Measurements from ENCODE around the gene INHBB.

The INHBB gene

GRCh38 chr2:120358734-120359465 is 13.0 kb downstream of the INHBB start:
- DNase-seq (ENCODE audit: low read depth): no peak

GRCh38 chr2:120360307-120360855 is 14.4 kb downstream of the INHBB start:
- no peak for DNase-seq (ENCODE audit: low read depth)

- no peak for DNase-seq (ENCODE audit: low read depth)
These were observed 17.0 kb downstream of the INHBB start for GRCh38 chr2:120362926-120363325.

GRCh38 chr2:120365236-120365793 is 19.4 kb downstream of the INHBB start:
- no peak for DNase-seq (ENCODE audit: low read depth)

- DNase-seq (ENCODE audit: low read depth): no peak
These were observed 20.8 kb downstream of the INHBB start for GRCh38 chr2:120366698-120367097.

GRCh38 chr2:120367221-120367620 is 21.3 kb downstream of the INHBB start:
- DNase-seq (ENCODE audit: low read depth): no peak

GRCh38 chr2:120367649-120368048 is 21.7 kb downstream of the INHBB start:
- DNase-seq (ENCODE audit: low read depth): peak; percentile 68

- DNase-seq (ENCODE audit: low read depth): no peak
These were observed 22.1 kb downstream of the INHBB start for GRCh38 chr2:120368086-120368485.

GRCh38 chr2:120369250-120369649 is 23.3 kb downstream of the INHBB start:
- no peak for DNase-seq (ENCODE audit: low read depth)

- DNase-seq (ENCODE audit: low read depth): no peak
These were observed 26.2 kb downstream of the INHBB start for GRCh38 chr2:120371969-120372625.

GRCh38 chr2:120372816-120373215 is 26.9 kb downstream of the INHBB start:
- no peak for DNase-seq (ENCODE audit: low read depth)

GRCh38 chr2:120373424-120373823 is 27.5 kb downstream of the INHBB start:
- DNase-seq (ENCODE audit: low read depth): no peak

- DNase-seq (ENCODE audit: low read depth): no peak
These were observed 28.9 kb downstream of the INHBB start for GRCh38 chr2:120374821-120375220.

- DNase-seq (ENCODE audit: low read depth): no peak
These were observed 29.5 kb downstream of the INHBB start for GRCh38 chr2:120375251-120376020.

GRCh38 chr2:120376101-120376500 is 30.2 kb downstream of the INHBB start:
- no peak for DNase-seq (ENCODE audit: low read depth)

- DNase-seq (ENCODE audit: low read depth): no peak
These were observed 31.0 kb downstream of the INHBB start for GRCh38 chr2:120376679-120377640.

GRCh38 chr2:120378605-120379004 is 32.7 kb downstream of the INHBB start:
- DNase-seq (ENCODE audit: low read depth): no peak

- DNase-seq (ENCODE audit: low read depth): no peak
These were observed 34.3 kb downstream of the INHBB start for GRCh38 chr2:120379916-120380893.

GRCh38 chr2:120381192-120381591 is 35.3 kb downstream of the INHBB start:
- no peak for DNase-seq (ENCODE audit: low read depth)

- no peak for DNase-seq (ENCODE audit: low read depth)
These were observed 35.7 kb downstream of the INHBB start for GRCh38 chr2:120381661-120382060.

Data from HS-5 (cell line).